ENCODE measurements around the gene OR52N1. TPM values are rescaled to one million over a fixed set of nuclear protein-coding genes. Genes with fewer than 3 reads are reported as not detected.

The OR52N1 gene
- total and polyA plus RNA-seq, 7 donors: not detected

- DNase-seq: peak; percentile 80
Observed at GRCh38 chr11:5808500-5809121, 17.5 kb upstream of the OR52N1 start, which contains the start of gene OR52N2. TSS of gene OR52N2 (plus strand) at chr11:5808924. CDS start at chr11:5820336, 11,412 bp downstream.

GRCh38 chr11:5807580-5807979 is 16.5 kb upstream of the OR52N1 start:
- intact Hi-C loops (cut with DNase I): loop anchor here (5.0 kb wide), 2 partner anchors 125 to 685 kb away; no protein-coding TSS in a partner anchor
- 76 to 79% methylated on average over 10 of the region's 10 CpGs for WGBS, 2 donors
- TF ChIP-seq POLR2AphosphoS5 (IDR thresholded peaks at IDR 0.05) (no peak), POLR2A (IDR thresholded peaks at IDR 0.05) (no peak), EP300 (IDR thresholded peaks at IDR 0.05) (no peak)
- Histone ChIP-seq H3K36me3 (no peaks in the 10 kb centered on the region), H3K27me3 (peaks cover 0 to 4% (median 0%) of the 10 kb centered on the region in 3 donors), H3K4me3 (no peak overlapping the region), H3K9me3 (no peaks in the 10 kb centered on the region), H3K4me1 (peaks cover 0 to 13% (median 6%) of the 10 kb centered on the region in 4 donors), H3K27ac (no peak overlapping the region)
- no peak for DNase-seq

More at GRCh38 chr11:5808500-5809121, 17.5 kb upstream of the OR52N1 start, which contains the start of gene OR52N2:
- Histone ChIP-seq H3K4me1 (peaks cover 0 to 13% (median 6%) of the 10 kb centered on the region in 4 donors), H3K9me3 (no peaks in the 10 kb centered on the region), H3K27me3 (peaks cover 0 to 4% (median 0%) of the 10 kb centered on the region in 3 donors), H3K36me3 (no peaks in the 10 kb centered on the region), H3K27ac (no peak within 1 kb of the TSS), H3K4me3 (peak within 1 kb of the TSS in 3 of 4 donors; percentile 33 to 43 (median 41))
- TF ChIP-seq EP300 (IDR thresholded peaks at IDR 0.05) (no peak), CTCF (IDR thresholded peaks at IDR 0.05) (peak; percentile 61 to 79 (median 72))
- 6 to 9% methylated on average over 24 of the region's 24 CpGs for WGBS, 2 donors
- intact Hi-C loops (cut with DNase I): loop anchor here (2.0 to 5.0 kb wide), 3 partner anchors 126 to 686 kb away; no protein-coding TSS in a partner anchor

- intact Hi-C loops (cut with DNase I): no loop called here
- peaks cover 0 to 4% (median 0%) of the 10 kb centered on the region in 3 donors for H3K27me3 ChIP-seq
- TF ChIP-seq POLR2AphosphoS5 (IDR thresholded peaks at IDR 0.05): no peak
- no peak for TF ChIP-seq EP300 (IDR thresholded peaks at IDR 0.05)
- TF ChIP-seq POLR2A (IDR thresholded peaks at IDR 0.05): no peak
- no peak for TF ChIP-seq CTCF (IDR thresholded peaks at IDR 0.05)
- WGBS, 2 donors: 94 to 95% methylated on average over 5 of the region's 5 CpGs
- no peaks in the 10 kb centered on the region for H3K9me3 ChIP-seq
- H3K27ac ChIP-seq: no peak overlapping the region
- no peaks in the 10 kb centered on the region for H3K36me3 ChIP-seq
- no peak for DNase-seq
- peaks cover 0 to 9% (median 6%) of the 10 kb centered on the region in 4 donors for H3K4me1 ChIP-seq
- H3K4me3 ChIP-seq: no peak overlapping the region
Observed at GRCh38 chr11:5803982-5804381, 12.9 kb upstream of the OR52N1 start.

- Histone ChIP-seq H3K27me3 (no peaks in the 10 kb centered on the region), H3K4me3 (no peak overlapping the region), H3K36me3 (no peaks in the 10 kb centered on the region), H3K27ac (no peak overlapping the region), H3K4me1 (no peaks in the 10 kb centered on the region), H3K9me3 (peaks cover 0 to 2% (median 0%) of the 10 kb centered on the region in 4 donors)
- no peak for DNase-seq
- TF ChIP-seq POLR2AphosphoS5 (IDR thresholded peaks at IDR 0.05) (no peak), POLR2A (IDR thresholded peaks at IDR 0.05) (no peak), CTCF (IDR thresholded peaks at IDR 0.05) (no peak), EP300 (IDR thresholded peaks at IDR 0.05) (no peak)
- WGBS, 2 donors: 89 to 94% methylated on average over 6 of the region's 6 CpGs
- intact Hi-C loops (cut with DNase I): no loop called here
Observed at GRCh38 chr11:5796541-5796940, 5.5 kb upstream of the OR52N1 start.

- no peak for DNase-seq
- H3K4me1 ChIP-seq: no peaks in the 10 kb centered on the region
- H3K27me3 ChIP-seq: no peaks in the 10 kb centered on the region
- WGBS, 2 donors: 39 to 63% methylated on average over 4 of the region's 4 CpGs
- no peaks in the 10 kb centered on the region for H3K36me3 ChIP-seq
- no peak within 1 kb of the TSS for H3K27ac ChIP-seq
- intact Hi-C loops (cut with DNase I): no loop called here
- H3K9me3 ChIP-seq: no peaks in the 10 kb centered on the region
- TF ChIP-seq EP300 (IDR thresholded peaks at IDR 0.05) (no peak), CTCF (IDR thresholded peaks at IDR 0.05) (no peak), POLR2AphosphoS5 (IDR thresholded peaks at IDR 0.05) (no peak)
- H3K4me3 ChIP-seq: no peak within 1 kb of the TSS
Observed at GRCh38 chr11:5783255-5783654, 7.8 kb downstream of the OR52N1 start, which contains the start of gene OR52N5. TSS of gene OR52N5 (minus strand) at chr11:5783355. CDS start at chr11:5778634, 4,721 bp downstream.

Data from sigmoid colon (tissue), 7 donors.